GM12892 (cell line): ENCODE measurements around the gene PEAK1.
"Not testable (repeated sequence)": the region's sequence is repeated elsewhere in the genome, so short reads cannot be mapped to it uniquely, and the experiment has no call there.

Experiments used
- DNase-seq: peaks from one replicate; pipeline ENCODE4 v3.0.0; 2011; ENCODE audit not compliant: insufficient read length
- FAIRE-seq: peaks from 2 replicates; lab custom pipeline; 2011; peaks lifted over from hg19 to GRCh38; lab: Jason Lieb, UNC
- POLR2A ChIP-seq: IDR thresholded peaks from 2 replicates; pipeline ENCODE4 v1.6.1; 2011; ENCODE audit warnings: low read depth, low read length, control low read depth
- POLR2AphosphoS5 ChIP-seq: IDR thresholded peaks from 2 replicates; pipeline ENCODE4 v1.6.1; 2011; ENCODE audit warnings: low read depth, low read length, control low read depth
- TAF1 ChIP-seq: IDR thresholded peaks from 2 replicates; pipeline ENCODE4 v1.6.1; 2011; ENCODE audit warnings: low read depth, mild to moderate bottlenecking, control low read depth, low read length, borderline replicate concordance

Gene PEAK1

GRCh38 chr15:77160562-77161478 lies 259.1 kb downstream of the PEAK1 start:
- no peak for DNase-seq
- no peak for FAIRE-seq
- TF ChIP-seq TAF1 (no peak), POLR2AphosphoS5 (no peak), POLR2A (no peak)

GRCh38 chr15:77156000-77156399 lies 263.9 kb downstream of the PEAK1 start:
- FAIRE-seq, DNase-seq: not testable (repeated sequence)

GRCh38 chr15:77148191-77148590 lies 271.7 kb downstream of the PEAK1 start:
- no peak for FAIRE-seq
- TF ChIP-seq POLR2A (no peak), POLR2AphosphoS5 (no peak), TAF1 (no peak)

GRCh38 chr15:77145370-77145769 lies 274.5 kb downstream of the PEAK1 start:
- no peak for FAIRE-seq
- DNase-seq: no peak
- TF ChIP-seq POLR2A (no peak), POLR2AphosphoS5 (no peak), TAF1 (no peak)

More at GRCh38 chr15:77148191-77148590, 271.7 kb downstream of the PEAK1 start:
- DNase-seq: no peak

GRCh38 chr15:77144492-77145070 lies 275.3 kb downstream of the PEAK1 start:
- DNase-seq (no peak), FAIRE-seq (no peak)
- TF ChIP-seq POLR2AphosphoS5 (no peak), TAF1 (no peak), POLR2A (no peak)

GRCh38 chr15:77144026-77144425 lies 275.9 kb downstream of the PEAK1 start:
- no peak for FAIRE-seq
- DNase-seq: no peak
- TF ChIP-seq POLR2AphosphoS5 (no peak), POLR2A (no peak), TAF1 (no peak)

- no peak for FAIRE-seq
- DNase-seq: no peak
- TF ChIP-seq TAF1 (no peak), POLR2A (no peak), POLR2AphosphoS5 (no peak)
Measured at GRCh38 chr15:77143616-77144015, 276.3 kb downstream of the PEAK1 start.

GRCh38 chr15:77143191-77143590 lies 276.7 kb downstream of the PEAK1 start:
- DNase-seq (no peak), FAIRE-seq (no peak)
- TF ChIP-seq POLR2AphosphoS5 (no peak), POLR2A (no peak), TAF1 (no peak)

GRCh38 chr15:77140220-77140619 lies 279.7 kb downstream of the PEAK1 start:
- no peak for TF ChIP-seq POLR2AphosphoS5
- no peak for TF ChIP-seq TAF1
- no peak for TF ChIP-seq POLR2A
- FAIRE-seq (no peak), DNase-seq (no peak)

- TF ChIP-seq POLR2AphosphoS5: no peak
- DNase-seq (no peak), FAIRE-seq (no peak)
Measured at GRCh38 chr15:77139312-77139711, 280.6 kb downstream of the PEAK1 start.

GRCh38 chr15:77138167-77138522 lies 281.8 kb downstream of the PEAK1 start:
- TF ChIP-seq POLR2AphosphoS5 (no peak), POLR2A (no peak), TAF1 (no peak)
- FAIRE-seq (no peak), DNase-seq (no peak)

GRCh38 chr15:77135181-77135580 lies 284.7 kb downstream of the PEAK1 start:
- no peak for FAIRE-seq
- TF ChIP-seq POLR2AphosphoS5 (no peak), POLR2A (no peak), TAF1 (no peak)
- DNase-seq: no peak
